DOHH2 (cell line): Measurements from ENCODE around the gene TRIM16.
"Not testable (repeated sequence)": the region's sequence is repeated elsewhere in the genome, so short reads cannot be mapped to it uniquely, and the experiment has no call there.

Experiments used
- H3F3A ChIP-seq: fragments of 200-600 bp; sonication (generic), shearing (Covaris generic); 2 replicates; pipeline ENCODE4 v1.6.0; 2016; ENCODE audit warnings: antibody characterized with exemption, mild to moderate bottlenecking; ENCODE audit not compliant: control insufficient read depth, insufficient read depth
- H3K27ac ChIP-seq: fragments of 200-600 bp; sonication (generic); 2 replicates; pipeline ENCODE4 v1.5.1; 2014; ENCODE audit warnings: low read depth, mild to moderate bottlenecking, low read length, moderate library complexity
- H3K27me3 ChIP-seq: fragments of 200-600 bp; sonication (generic); 2 replicates; pipeline ENCODE4 v1.6.1; 2014; ENCODE audit warnings: mild to moderate bottlenecking, low read length, mixed read lengths; ENCODE audit not compliant: control insufficient read depth
- H3K36me3 ChIP-seq: fragments of 200-600 bp; sonication (generic); 2 replicates; pipeline ENCODE4 v1.6.1; 2014; ENCODE audit warnings: mild to moderate bottlenecking, low read length, moderate library complexity, mixed read lengths; ENCODE audit not compliant: control insufficient read depth
- H3K4me1 ChIP-seq: fragments of 200-600 bp; sonication (generic); 2 replicates; pipeline ENCODE4 v1.6.1; 2014; ENCODE audit warnings: mild to moderate bottlenecking, low read length, mixed read lengths; ENCODE audit not compliant: control insufficient read depth
- H3K4me2 ChIP-seq: fragments of 200-600 bp; sonication (generic); 2 replicates; pipeline ENCODE4 v1.6.0; 2014; ENCODE audit warnings: mild to moderate bottlenecking, low read length, moderate library complexity
- H3K4me3 ChIP-seq: fragments of 200-600 bp; sonication (generic); 2 replicates; pipeline ENCODE4 v1.5.1; 2014; ENCODE audit warnings: mild to moderate bottlenecking, low read length, mixed read lengths
- H3K79me2 ChIP-seq: fragments of 200-600 bp; sonication (generic); 2 replicates; pipeline ENCODE4 v1.6.1; 2014; ENCODE audit warnings: mild to moderate bottlenecking, low read length, mixed read lengths; ENCODE audit not compliant: control insufficient read depth
- H3K9me2 ChIP-seq: fragments of 200-600 bp; sonication (generic); replicated peaks from 2 replicates; pipeline ENCODE4 v1.6.1; 2014; ENCODE audit warnings: mild to moderate bottlenecking, low read length, mixed read lengths; ENCODE audit not compliant: control insufficient read depth
- H3K9me3 ChIP-seq: fragments of 200-600 bp; sonication (generic); 2 replicates; pipeline ENCODE4 v1.6.1; 2014; ENCODE audit warnings: antibody characterized with exemption, low read length, mixed read lengths; ENCODE audit not compliant: control insufficient read depth, insufficient read depth
- H4K20me1 ChIP-seq: fragments of 200-600 bp; sonication (generic); 2 replicates; pipeline ENCODE4 v1.6.0; 2014; ENCODE audit warnings: low read depth, mild to moderate bottlenecking, antibody characterized with exemption, low read length, moderate library complexity; ENCODE audit not compliant: control insufficient read depth, insufficient read depth
- EZH2phosphoT487 ChIP-seq: fragments of 200-600 bp; sonication (generic); IDR thresholded peaks from 2 replicates; pipeline ENCODE4 v1.6.1; 2017; ENCODE audit warnings: borderline replicate concordance, mild to moderate bottlenecking, antibody characterized with exemption, low read length, moderate library complexity, mixed read lengths
- TF ChIP-seq, protein P1 (sequence below): fragments of 200-600 bp; sonication (generic); IDR thresholded peaks from one replicate; pipeline ENCODE4 v1.5.1; 2014; ENCODE audit warnings: antibody characterized with exemption, mild to moderate bottlenecking, low read depth, low read length; ENCODE audit not compliant: poor library complexity, severe bottlenecking

TRIM16 gene

DNA sequence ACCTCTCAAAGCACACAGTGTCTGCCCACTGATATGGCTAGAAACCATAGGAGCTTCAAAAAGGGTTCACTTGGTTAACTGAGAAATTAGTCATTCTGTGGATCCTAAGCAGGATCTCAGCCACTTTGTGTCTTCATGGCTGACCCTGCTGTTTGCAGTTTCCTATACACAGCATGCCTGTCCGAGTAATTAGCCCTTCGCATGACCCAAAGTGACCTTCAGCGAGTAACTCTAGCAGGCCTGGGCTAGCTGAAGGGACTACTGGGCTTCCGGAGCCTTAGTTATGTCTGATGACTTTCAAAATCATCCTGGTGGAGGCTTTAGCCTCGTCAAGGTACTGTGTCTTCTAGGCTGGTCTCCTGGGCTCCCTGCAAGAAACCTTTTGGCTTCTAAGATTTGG lies 35.7 kb downstream of the TRIM16 start:
- Histone ChIP-seq H3K9me2 (no peaks in the 10 kb centered on the region), H3K4me1 (peaks cover 7% of the 10 kb centered on the region), H3K36me3 (no peaks in the 10 kb centered on the region), H3K9me3 (no peaks in the 10 kb centered on the region), H3F3A (no peaks in the 10 kb centered on the region), H3K4me3 (no peak overlapping the region), H3K27ac (no peak overlapping the region), H3K79me2 (no peaks in the 10 kb centered on the region), H3K27me3 (no peaks in the 10 kb centered on the region), H3K4me2 (no peak overlapping the region), H4K20me1 (no peaks in the 10 kb centered on the region)
- no peak for TF ChIP-seq EZH2phosphoT487
- TF ChIP-seq, protein P1, sequence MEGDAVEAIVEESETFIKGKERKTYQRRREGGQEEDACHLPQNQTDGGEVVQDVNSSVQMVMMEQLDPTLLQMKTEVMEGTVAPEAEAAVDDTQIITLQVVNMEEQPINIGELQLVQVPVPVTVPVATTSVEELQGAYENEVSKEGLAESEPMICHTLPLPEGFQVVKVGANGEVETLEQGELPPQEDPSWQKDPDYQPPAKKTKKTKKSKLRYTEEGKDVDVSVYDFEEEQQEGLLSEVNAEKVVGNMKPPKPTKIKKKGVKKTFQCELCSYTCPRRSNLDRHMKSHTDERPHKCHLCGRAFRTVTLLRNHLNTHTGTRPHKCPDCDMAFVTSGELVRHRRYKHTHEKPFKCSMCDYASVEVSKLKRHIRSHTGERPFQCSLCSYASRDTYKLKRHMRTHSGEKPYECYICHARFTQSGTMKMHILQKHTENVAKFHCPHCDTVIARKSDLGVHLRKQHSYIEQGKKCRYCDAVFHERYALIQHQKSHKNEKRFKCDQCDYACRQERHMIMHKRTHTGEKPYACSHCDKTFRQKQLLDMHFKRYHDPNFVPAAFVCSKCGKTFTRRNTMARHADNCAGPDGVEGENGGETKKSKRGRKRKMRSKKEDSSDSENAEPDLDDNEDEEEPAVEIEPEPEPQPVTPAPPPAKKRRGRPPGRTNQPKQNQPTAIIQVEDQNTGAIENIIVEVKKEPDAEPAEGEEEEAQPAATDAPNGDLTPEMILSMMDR = no peak

DNA sequence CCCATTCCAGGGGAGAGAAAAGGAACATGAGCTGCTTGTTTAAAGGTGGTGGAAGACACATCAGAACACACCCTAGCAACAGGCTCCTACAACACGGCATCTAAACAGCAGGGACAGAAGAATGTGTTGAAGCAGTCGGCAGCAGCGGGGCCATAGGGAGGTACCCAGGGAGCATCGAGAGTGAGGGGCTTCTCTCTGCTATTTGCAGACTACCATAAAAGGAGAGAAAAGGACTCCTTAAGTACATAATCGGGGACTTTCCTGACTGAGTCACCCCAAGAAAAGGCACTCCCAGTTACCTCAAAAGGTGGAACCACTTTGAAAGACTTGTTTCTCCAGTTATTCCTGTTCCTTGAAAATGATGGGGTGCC lies 38.2 kb downstream of the TRIM16 start:
- H3K4me1 ChIP-seq, H3K9me2 ChIP-seq, H3K4me3 ChIP-seq, H3K27me3 ChIP-seq, H4K20me1 ChIP-seq, H3K9me3 ChIP-seq, H3K27ac ChIP-seq, H3F3A ChIP-seq, H3K36me3 ChIP-seq, H3K79me2 ChIP-seq, H3K4me2 ChIP-seq: not testable (repeated sequence)

DNA sequence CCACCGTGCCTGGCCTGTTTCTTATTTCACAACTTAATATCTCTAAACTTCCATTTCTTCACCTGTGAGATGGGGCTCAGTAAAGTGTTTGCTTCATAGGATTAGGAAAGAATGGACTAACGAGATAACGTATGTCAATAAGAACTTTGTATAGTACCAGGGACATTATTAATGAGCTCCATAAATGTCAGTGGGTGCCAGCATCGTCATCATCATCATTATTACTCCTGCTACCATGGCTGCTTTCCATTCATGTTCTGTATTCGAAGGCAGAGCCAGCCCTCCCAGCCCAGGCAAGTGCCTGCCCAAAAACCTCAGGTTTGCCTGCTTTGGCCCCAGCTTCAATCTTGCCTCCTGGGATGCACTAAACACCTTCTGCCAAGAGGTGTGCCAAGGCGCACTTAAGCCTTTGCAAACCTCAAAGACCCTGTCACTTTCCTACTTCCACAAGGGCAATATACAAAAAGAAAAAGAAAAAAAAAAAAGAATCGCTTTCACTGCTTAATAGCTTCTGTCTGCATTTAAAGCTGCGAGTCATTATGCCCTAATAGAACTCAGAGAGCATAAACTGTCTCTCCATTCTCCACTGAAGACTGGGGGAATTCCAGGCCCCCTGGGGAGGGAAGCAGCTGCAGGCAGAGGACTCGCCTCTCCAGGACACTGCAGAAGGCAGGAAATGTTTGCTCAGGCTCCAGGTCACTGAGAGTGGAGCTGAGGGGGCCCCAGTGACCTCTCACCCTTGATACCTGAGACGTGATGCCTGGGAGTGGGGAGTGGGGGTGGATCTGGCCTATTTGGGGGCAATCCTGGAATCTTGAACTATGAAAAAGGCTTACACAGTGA lies 38.8 kb downstream of the TRIM16 start:
- H4K20me1 ChIP-seq, H3K27me3 ChIP-seq, H3K4me2 ChIP-seq, H3F3A ChIP-seq, H3K79me2 ChIP-seq, H3K36me3 ChIP-seq, H3K9me2 ChIP-seq, H3K4me3 ChIP-seq, H3K9me3 ChIP-seq, H3K27ac ChIP-seq, H3K4me1 ChIP-seq: not testable (repeated sequence)

DNA sequence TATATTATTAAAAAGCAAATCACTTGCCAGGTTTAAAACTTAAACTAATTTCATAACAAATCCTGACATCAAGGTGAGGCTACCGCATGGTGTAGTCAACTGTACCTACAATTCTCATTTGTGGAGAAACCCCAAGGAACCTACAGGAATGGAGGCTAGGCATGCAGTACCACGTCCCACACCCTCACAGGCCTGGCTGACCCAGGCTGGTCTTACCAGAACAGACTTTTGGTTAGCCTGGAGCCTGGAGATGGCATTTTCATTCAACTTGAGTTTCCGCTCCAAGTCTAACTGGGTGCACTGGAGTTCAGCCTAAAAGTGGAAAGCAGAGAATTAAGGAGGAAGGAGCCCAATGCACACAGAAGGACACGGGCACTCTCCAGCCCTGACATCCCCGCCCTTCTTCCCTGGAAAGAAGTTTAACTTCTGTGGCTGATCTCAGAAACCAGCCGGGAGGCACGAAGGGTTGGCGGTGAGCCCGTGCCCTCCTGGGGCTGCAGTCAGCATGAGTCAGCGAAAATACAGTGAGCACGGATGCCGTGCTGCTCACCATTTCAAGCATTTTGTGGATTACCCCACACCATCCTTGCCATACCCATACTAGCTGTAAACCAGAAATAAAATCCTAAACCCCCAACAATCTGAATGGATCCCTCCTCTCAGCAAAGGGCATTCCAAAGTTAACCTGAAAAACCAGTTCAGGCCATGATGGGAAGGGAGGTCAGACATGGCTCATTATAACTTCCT lies 41.4 kb downstream of the TRIM16 start:
- H3K4me2 ChIP-seq, H3K9me3 ChIP-seq, H3K36me3 ChIP-seq, H3K27ac ChIP-seq, H3K27me3 ChIP-seq, H3K4me3 ChIP-seq, H3K79me2 ChIP-seq, H4K20me1 ChIP-seq, H3K9me2 ChIP-seq, H3F3A ChIP-seq, H3K4me1 ChIP-seq: not testable (repeated sequence)

DNA sequence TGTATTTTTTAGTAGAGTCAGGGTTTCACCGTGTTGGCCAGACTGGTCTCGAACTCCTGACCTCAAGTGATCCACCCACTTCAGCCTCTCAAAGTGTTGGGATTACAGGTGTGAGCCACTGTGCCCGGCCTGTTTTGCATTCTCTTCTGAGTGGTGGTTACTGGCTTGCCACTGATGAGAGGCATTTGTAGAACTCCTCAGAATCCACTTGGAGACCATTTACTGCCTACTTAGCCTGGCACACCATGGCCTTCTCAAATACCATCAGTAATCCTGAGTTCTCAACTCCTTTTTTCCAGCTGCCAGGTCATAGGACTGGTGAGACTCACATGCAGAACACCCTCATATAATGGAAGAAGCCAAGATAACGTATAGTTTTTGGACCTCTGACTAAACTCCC lies 42.1 kb downstream of the TRIM16 start:
- H3K4me2 ChIP-seq, H3K27ac ChIP-seq: not testable (repeated sequence)

DNA sequence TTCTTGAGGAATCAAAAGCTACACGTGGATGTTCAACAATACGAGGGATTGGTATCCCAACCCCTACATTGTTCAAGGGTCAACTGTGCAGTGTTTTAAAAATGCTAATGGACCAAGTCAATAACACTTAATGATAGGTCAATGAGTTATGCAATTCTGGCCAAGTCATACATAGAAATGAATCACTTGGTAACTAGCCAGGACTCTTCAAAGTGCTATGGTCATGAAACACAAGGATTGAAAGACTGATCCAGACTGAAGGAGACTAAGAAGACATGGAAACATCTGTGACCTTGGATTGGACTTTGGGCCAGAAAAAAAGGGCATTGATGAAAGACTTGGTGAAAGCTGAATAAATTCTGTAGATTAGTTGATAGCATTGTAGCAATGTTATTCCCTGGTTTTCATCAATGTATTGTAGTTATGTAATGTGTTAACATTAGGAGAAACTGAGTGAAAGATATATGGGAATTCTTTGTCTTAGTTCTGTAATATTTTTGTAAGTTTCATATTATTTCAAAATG lies 53.1 kb downstream of the TRIM16 start:
- not testable (repeated sequence) for H3K27me3 ChIP-seq, H3K36me3 ChIP-seq, H3F3A ChIP-seq, H3K9me2 ChIP-seq, H3K79me2 ChIP-seq, H3K9me3 ChIP-seq, H3K27ac ChIP-seq, H3K4me2 ChIP-seq, H3K4me1 ChIP-seq, H3K4me3 ChIP-seq, H4K20me1 ChIP-seq

More for the DNA sequence above, 42.1 kb downstream of the TRIM16 start:
- H3K27me3 ChIP-seq, H3F3A ChIP-seq, H3K36me3 ChIP-seq, H3K9me2 ChIP-seq, H3K4me1 ChIP-seq, H3K79me2 ChIP-seq, H3K9me3 ChIP-seq, H3K4me3 ChIP-seq, H4K20me1 ChIP-seq: not testable (repeated sequence)

DNA sequence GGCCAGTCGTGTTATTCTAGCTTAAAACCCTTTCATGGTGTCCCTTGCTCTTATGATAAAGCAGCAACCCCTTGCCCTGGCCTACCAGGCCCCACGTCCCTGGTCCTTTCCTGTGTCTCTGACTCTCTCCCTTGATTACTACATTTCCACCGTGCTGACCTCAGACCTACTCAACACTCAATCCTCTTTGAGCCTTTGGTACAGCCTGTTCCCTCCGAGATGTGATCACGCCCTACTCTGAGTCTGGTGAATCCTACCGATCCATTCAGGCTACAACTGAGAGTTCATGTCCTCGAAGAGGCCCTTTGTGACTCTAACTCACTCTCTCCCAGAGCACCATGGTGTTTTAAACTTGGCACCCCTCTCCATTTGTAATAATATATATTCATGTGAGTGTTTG lies 54.1 kb downstream of the TRIM16 start:
- H3K9me3 ChIP-seq, H3K4me1 ChIP-seq, H3K79me2 ChIP-seq, H3K27ac ChIP-seq, H3K27me3 ChIP-seq, H3K36me3 ChIP-seq, H3K9me2 ChIP-seq, H3K4me3 ChIP-seq, H3K4me2 ChIP-seq, H3F3A ChIP-seq, H4K20me1 ChIP-seq: not testable (repeated sequence)
